ENCODE measurements around the gene LYVE1. TPM values are rescaled to one million over a fixed set of nuclear protein-coding genes. Genes with fewer than 3 reads are reported as not detected.

LYVE1 gene
- total and polyA plus RNA-seq, 4 donors, result 22.5 to 70.8 (median 36.9) TPM

GRCh38 chr11:10601837-10602236 is 33.4 kb upstream of the LYVE1 start:
- ATAC-seq (ENCODE audit: insufficient read depth, low FRiP score) (no peak), DNase-seq (no peak)
- H3K9me3 ChIP-seq (ENCODE audit: control insufficient read depth in 4 of 4, insufficient read depth in 3 of 4, low read length in 3 of 4), result no peaks in the 10 kb centered on the region
- H3K36me3 ChIP-seq (ENCODE audit: control insufficient read depth in 4 of 4, insufficient read depth in 4 of 4, low read length in 4 of 4), result peaks cover 0 to 6% (median 0%) of the 10 kb centered on the region in 4 donors
- no peak overlapping the region for H3K4me3 ChIP-seq
- no peak overlapping the region for H3K9ac ChIP-seq (ENCODE audit: insufficient read depth in 1 of 2, low read length in 2 of 2)
- peak overlapping the region in 1 of 2 donors; percentile 32 for H3K27ac ChIP-seq (ENCODE audit: low read depth in 1 of 2, low read length in 1 of 2)
- TF ChIP-seq, protein P1, sequence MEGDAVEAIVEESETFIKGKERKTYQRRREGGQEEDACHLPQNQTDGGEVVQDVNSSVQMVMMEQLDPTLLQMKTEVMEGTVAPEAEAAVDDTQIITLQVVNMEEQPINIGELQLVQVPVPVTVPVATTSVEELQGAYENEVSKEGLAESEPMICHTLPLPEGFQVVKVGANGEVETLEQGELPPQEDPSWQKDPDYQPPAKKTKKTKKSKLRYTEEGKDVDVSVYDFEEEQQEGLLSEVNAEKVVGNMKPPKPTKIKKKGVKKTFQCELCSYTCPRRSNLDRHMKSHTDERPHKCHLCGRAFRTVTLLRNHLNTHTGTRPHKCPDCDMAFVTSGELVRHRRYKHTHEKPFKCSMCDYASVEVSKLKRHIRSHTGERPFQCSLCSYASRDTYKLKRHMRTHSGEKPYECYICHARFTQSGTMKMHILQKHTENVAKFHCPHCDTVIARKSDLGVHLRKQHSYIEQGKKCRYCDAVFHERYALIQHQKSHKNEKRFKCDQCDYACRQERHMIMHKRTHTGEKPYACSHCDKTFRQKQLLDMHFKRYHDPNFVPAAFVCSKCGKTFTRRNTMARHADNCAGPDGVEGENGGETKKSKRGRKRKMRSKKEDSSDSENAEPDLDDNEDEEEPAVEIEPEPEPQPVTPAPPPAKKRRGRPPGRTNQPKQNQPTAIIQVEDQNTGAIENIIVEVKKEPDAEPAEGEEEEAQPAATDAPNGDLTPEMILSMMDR (IDR thresholded peaks at IDR 0.05; ENCODE audit: control extremely low read depth, extremely low read depth), result no peak
- H3K4me1 ChIP-seq (ENCODE audit: control insufficient read depth in 5 of 5, insufficient read depth in 5 of 5, low read length in 5 of 5), result peaks cover 3 to 17% (median 10%) of the 10 kb centered on the region in 5 donors
- 68 to 74% methylated on average over 6 of the region's 6 CpGs for WGBS, 2 donors
- no peaks in the 10 kb centered on the region for H3K27me3 ChIP-seq (ENCODE audit: control insufficient read depth in 3 of 3, insufficient read depth in 3 of 3, low read length in 2 of 3)

- H3K4me1 ChIP-seq (ENCODE audit: control insufficient read depth in 5 of 5, insufficient read depth in 5 of 5, low read length in 5 of 5), result peaks cover 0 to 17% (median 0%) of the 10 kb centered on the region in 5 donors
- H3K27ac ChIP-seq (ENCODE audit: low read depth in 1 of 2, low read length in 1 of 2), result peak overlapping the region in 1 of 2 donors; percentile 58
- no peak overlapping the region for H3K4me3 ChIP-seq
- WGBS, 2 donors, result 71 to 85% methylated on average over 11 of the region's 11 CpGs
- peak in 1 of 3 donors; percentile 23 for DNase-seq
- H3K36me3 ChIP-seq (ENCODE audit: control insufficient read depth in 4 of 4, insufficient read depth in 4 of 4, low read length in 4 of 4), result peaks cover 0 to 6% (median 0%) of the 10 kb centered on the region in 4 donors
- no peaks in the 10 kb centered on the region for H3K9me3 ChIP-seq (ENCODE audit: control insufficient read depth in 4 of 4, insufficient read depth in 3 of 4, low read length in 3 of 4)
- no peak for ATAC-seq (ENCODE audit: insufficient read depth, low FRiP score)
- TF ChIP-seq, protein P1 (IDR thresholded peaks at IDR 0.05; ENCODE audit: control extremely low read depth, extremely low read depth), result no peak
- no peak overlapping the region for H3K9ac ChIP-seq (ENCODE audit: insufficient read depth in 1 of 2, low read length in 2 of 2)
- no peaks in the 10 kb centered on the region for H3K27me3 ChIP-seq (ENCODE audit: control insufficient read depth in 3 of 3, insufficient read depth in 3 of 3, low read length in 2 of 3)
Observed at GRCh38 chr11:10600570-10601248, 32.2 kb upstream of the LYVE1 start.

GRCh38 chr11:10599388-10600175 is 31.1 kb upstream of the LYVE1 start:
- Histone ChIP-seq H3K9me3 (ENCODE audit: control insufficient read depth in 4 of 4, insufficient read depth in 3 of 4, low read length in 3 of 4) (no peaks in the 10 kb centered on the region), H3K36me3 (ENCODE audit: control insufficient read depth in 4 of 4, insufficient read depth in 4 of 4, low read length in 4 of 4) (peaks cover 0 to 6% (median 0%) of the 10 kb centered on the region in 4 donors), H3K4me1 (ENCODE audit: control insufficient read depth in 5 of 5, insufficient read depth in 5 of 5, low read length in 5 of 5) (peaks cover 0 to 17% (median 0%) of the 10 kb centered on the region in 5 donors), H3K27me3 (ENCODE audit: control insufficient read depth in 3 of 3, insufficient read depth in 3 of 3, low read length in 2 of 3) (no peaks in the 10 kb centered on the region), H3K4me3 (no peak overlapping the region), H3K9ac (ENCODE audit: insufficient read depth in 1 of 2, low read length in 2 of 2) (no peak overlapping the region), H3K27ac (ENCODE audit: low read depth in 1 of 2, low read length in 1 of 2) (peak overlapping the region in 1 of 2 donors; percentile 28)
- no peak for DNase-seq
- WGBS, 2 donors, result 67 to 77% methylated on average over 6 of the region's 6 CpGs
- no peak for ATAC-seq (ENCODE audit: insufficient read depth, low FRiP score)
- TF ChIP-seq, protein P1 (IDR thresholded peaks at IDR 0.05; ENCODE audit: control extremely low read depth, extremely low read depth), result no peak
